IPS DF 4.7 (cell line): ENCODE measurements around the gene CBLC.

Experiments used
- DNase-seq: peaks from one replicate; pipeline ENCODE4 v3.0.0-alpha.2; 2013; ENCODE audit warnings: low spot score; ENCODE audit errors: extremely low read depth

Gene CBLC

DNA sequence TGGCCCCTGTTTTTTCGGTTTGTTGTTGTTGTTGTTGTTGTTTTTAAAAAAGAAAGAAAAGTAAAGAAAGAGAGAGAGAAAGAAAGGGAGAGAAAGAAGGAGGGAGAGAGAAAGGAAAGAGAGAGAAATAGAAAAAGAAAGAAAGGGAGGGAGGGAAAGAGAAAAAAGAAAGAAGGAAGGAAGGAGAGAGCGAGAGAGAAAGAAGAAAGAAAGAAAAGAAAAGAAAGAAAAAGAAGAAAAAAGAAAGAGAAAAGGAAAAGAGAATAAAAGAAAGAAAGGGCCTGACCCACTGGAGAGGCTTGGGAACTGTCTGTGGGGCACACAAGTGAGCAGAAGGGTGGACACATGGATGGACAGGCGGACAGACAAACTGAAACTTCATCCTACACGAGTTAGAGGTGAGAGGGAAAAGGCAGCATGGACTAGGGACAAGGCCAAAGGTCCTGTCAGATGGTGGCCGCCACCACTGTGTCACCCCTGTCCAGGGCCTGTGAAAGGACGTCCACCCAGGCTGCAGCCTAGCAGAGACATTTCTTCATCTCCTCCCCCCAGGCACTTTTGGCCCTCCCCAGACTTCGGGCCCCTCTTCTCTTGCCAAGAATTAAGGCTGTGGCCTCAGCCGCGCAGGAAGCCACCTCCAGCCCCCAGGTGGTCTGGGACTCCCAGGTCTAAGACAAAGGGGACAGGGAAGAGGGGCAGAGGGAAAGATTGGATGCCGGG, 22.1 kb downstream of the CBLC start:
- no peak for DNase-seq

DNA sequence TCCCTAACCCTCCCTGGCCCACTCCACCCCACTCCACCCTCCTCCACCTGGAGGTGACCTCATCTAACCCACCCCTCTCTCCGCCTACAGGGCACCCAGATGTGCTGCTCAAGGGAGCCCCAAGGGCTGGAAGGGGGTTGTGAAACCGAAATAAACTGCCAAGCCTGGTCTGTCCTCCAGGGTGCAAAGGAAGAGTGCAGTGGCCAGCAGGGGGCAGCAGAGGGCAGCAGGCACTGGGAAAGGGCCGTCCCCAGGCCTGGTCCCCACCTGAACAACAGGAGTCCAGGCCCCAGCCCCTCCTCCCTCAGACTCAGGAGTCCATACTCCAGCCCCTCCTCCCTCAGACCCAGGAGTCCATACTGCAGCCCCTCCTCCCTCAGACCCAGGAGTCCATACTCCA, 22.8 kb downstream of the CBLC start:
- no peak for DNase-seq

- no peak for DNase-seq
Observed at GRCh38 chr19:44803442-44804428, 26.0 kb downstream of the CBLC start.

DNA sequence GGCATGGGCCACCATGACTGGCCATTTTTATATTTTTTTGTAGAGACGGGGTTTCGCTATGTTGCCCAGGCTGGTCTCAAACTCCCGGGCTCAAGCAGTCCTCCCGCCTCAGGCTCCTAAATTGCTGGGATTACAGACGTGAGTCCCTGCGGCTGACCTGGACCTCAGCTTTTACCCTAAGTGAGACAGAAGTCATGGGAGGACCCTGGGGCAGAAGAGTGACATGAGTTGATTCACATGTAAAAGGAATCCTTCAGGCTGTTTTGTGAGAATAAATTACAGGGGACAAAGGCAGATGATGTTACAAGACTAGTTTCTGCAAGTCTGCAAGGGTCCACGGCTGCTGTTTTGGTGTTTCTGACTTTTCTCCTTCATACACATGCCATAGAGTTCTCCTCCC, 28.6 kb downstream of the CBLC start:
- no peak for DNase-seq

DNA sequence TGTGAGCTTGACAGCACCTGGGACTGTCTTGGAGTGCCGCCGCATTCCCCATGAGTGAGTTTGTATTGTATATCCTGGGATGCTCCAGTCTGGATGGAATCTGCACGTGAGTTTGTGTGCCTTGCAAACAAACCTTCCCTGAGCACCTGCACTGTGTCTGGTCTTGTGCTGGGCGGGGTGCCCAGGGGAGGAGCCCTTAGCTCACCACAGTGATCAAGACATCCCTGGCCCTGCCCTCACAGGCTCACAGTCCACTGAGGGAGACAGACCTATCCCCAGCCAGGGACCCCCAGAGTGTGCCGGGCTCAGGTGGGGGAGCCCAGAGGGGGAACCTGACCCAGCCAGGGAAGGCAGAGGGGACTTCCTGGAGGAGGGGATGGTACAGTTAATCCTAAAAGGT, 29.5 kb downstream of the CBLC start:
- no peak for DNase-seq

DNA sequence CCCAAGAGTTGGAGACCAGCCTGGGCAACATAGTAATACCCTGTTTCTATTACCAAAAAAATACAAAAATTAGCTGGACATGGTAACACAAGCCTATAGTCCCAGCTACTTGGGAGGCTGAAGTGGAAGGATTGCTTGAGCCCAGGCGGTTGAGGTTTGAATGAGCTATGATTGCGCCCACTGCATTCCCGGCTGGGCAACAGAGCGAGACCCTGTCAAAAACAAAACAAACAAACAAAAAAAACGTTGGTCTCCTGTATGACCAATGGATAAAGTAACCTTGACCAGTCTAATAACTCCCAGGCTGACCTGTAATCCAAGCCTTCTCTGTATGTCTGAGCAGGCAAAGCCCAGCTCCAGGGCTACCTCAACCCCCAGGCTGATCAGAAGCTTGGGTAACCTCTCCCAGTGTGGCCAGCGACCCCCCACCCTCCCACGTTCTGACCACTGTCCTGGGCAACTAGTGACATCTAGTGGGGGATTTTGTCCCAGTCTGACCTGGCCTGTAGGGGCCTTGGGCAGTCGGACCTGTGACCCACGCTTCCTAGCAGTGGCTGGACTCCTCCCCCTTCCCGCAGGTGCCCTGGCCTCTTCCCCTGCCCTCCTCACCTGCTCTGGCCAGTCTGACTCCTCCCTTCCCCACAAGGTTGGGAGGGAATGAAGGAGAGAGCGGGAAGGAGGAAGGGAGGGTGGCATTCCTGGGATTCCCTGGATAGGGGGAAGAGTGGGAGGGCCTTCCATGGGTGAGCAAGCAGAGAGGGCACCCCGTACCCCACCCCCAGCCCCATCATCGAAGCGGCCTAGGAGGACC, 30.2 kb downstream of the CBLC start:
- peak; percentile 90 for DNase-seq

GRCh38 chr19:44808463-44809371, 31.0 kb downstream of the CBLC start, which contains the start of gene BCAM:
TSS of gene BCAM (plus strand) at chr19:44809103. CDS start at chr19:44809125, 22 bp downstream.
- DNase-seq, result no peak

GRCh38 chr19:44809577-44810233, 32.0 kb downstream of the CBLC start:
- DNase-seq, result no peak

DNA sequence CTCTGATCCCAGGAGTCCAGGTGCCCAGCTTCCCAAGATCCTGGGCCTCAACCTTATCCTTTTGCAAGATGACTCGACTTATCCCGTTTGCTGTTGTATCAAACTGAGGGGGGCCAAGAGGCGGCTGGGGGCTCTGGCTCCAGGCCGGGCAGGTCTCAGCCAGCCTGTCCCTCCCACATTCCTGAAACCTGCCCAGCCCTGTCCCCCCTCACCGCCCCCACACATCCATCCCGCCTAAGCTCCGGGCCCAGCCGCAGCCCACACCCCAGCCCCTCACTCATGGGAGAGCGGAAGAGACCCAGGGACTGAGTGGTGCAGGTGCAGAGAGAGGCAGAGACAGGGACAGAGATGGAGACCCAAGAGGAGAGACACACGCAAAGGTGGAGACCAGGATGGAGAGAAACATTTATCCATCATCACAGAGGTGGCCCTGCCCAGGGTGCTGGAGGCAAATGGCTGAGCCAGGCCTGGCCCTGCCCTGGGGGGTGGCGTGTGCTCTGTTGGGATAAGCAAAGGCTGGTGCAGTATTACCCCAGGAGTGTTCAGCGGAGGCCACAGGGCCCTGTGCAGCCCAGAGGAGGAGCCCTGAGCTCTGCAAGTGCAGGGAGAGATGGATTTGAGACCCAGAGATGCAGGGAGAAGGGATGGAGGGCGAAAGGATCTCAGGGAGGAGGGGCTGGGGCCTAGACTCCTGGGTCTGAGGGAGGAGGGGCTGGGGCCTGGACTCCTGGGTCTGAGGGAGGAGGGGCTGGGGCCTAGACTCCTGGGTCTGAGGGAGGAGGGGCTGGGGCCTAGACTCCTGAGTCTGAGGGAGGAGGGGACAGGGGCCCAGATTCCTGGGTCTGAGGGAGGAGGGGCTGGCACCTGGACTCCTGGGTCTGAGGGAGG, 32.8 kb downstream of the CBLC start:
- DNase-seq, result no peak

DNA sequence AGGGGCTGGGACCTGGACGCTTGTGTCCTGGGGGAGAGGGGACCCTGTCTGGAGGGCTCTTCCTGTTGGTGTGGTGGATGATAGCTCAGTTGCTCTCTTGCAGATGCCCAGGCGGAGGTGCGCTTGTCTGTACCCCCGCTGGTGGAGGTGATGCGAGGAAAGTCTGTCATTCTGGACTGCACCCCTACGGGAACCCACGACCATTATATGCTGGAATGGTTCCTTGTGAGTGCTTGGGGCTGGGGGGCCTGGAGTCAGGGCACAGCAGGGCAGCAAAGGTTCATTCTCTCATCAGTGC, 33.4 kb downstream of the CBLC start:
- DNase-seq, result no peak

GRCh38 chr19:44812142-44812718, 34.5 kb downstream of the CBLC start:
- no peak for DNase-seq

- no peak for DNase-seq
Observed at GRCh38 chr19:44813070-44813840, 35.6 kb downstream of the CBLC start.

GRCh38 chr19:44813841-44814470, 36.3 kb downstream of the CBLC start:
- no peak for DNase-seq

- DNase-seq, result no peak
Observed at GRCh38 chr19:44814517-44814916, 36.8 kb downstream of the CBLC start.

DNA sequence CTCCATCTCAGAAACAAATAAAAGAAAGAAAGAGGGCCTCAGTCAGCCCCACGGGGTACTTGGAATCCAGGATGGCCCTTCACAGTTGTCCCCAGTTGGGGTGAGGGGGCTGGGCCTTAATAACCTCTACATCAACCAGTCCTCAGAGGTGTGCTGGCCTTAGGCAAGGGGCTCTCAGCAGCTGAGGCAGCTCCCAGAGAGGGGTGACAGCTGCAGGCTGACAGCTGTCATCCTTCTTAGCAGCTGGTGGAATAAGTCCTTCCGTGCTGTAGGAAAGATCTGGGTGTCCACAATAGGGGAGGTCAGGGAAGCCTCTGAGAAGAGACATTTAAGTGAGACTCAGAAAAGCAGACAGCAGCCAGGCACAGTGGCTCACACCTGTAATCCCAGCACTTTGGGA, 38.6 kb downstream of the CBLC start:
- no peak for DNase-seq

GRCh38 chr19:44817725-44818465, 40.2 kb downstream of the CBLC start:
- DNase-seq, result no peak

DNA sequence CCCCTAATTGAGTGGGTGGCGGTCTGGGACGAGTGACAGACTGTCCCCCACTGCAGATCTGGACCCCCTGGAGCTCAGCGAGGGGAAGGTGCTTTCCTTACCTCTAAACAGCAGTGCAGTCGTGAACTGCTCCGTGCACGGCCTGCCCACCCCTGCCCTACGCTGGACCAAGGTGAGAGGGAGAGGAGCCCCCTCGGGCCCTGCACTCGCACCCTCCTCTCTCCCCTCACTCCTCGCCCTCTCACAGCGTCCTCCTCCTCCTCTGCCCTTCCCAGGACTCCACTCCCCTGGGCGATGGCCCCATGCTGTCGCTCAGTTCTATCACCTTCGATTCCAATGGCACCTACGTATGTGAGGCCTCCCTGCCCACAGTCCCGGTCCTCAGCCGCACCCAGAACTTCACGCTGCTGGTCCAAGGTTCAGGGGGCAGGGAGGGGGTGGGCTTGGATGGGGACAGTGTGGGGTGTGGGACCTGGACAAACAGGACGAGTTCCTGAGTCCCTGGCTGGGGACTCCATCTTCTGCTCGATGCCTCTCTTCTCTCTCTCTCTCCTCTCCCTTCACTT, 40.9 kb downstream of the CBLC start:
- DNase-seq, result no peak
